Activated CD4-positive, alpha-beta T cell treated with anti-CD3 and anti-CD28 coated beads, Interleukin-10, Interleukin-2, amounts not matched to agents 100 ng/mL and 50 ng/mL, durations not matched to agents 16 hours and 8 hours (primary cell): ENCODE measurements around the gene KRTAP4-8.
"Not testable (repeated sequence)": the region's sequence is repeated elsewhere in the genome, so short reads cannot be mapped to it uniquely, and the experiment has no call there.

Experiments used
- DNase-seq: peaks from one replicate; pipeline ENCODE4 v3.0.0-alpha.2; 2020

Gene KRTAP4-8

GRCh38 chr17:41064301-41064700 lies 33.6 kb downstream of the KRTAP4-8 start:
- no peak for DNase-seq

- DNase-seq, result no peak
Measured at GRCh38 chr17:41063449-41063848, 34.5 kb downstream of the KRTAP4-8 start.

- no peak for DNase-seq
Measured at GRCh38 chr17:41061964-41062363, 36.0 kb downstream of the KRTAP4-8 start.

GRCh38 chr17:41060052-41060604 lies 37.8 kb downstream of the KRTAP4-8 start, which contains the start of gene KRTAP2-3:
TSS of gene KRTAP2-3 (minus strand) at chr17:41060114. CDS start at chr17:41060050, 64 bp downstream.
- no peak for DNase-seq

- DNase-seq, result not testable (repeated sequence)
Measured at GRCh38 chr17:41059276-41060051, 38.5 kb downstream of the KRTAP4-8 start.

GRCh38 chr17:41058741-41059140 lies 39.2 kb downstream of the KRTAP4-8 start:
- DNase-seq, result no peak

GRCh38 chr17:41057547-41057946 lies 40.4 kb downstream of the KRTAP4-8 start:
- no peak for DNase-seq

- not testable (repeated sequence) for DNase-seq
Measured at GRCh38 chr17:41055130-41055529, 42.8 kb downstream of the KRTAP4-8 start, which contains the start of gene KRTAP2-2. TSS of gene KRTAP2-2 (minus strand) at chr17:41055230. CDS start at chr17:41055211, 19 bp downstream.

GRCh38 chr17:41054556-41054955 lies 43.4 kb downstream of the KRTAP4-8 start:
- DNase-seq, result not testable (repeated sequence)

GRCh38 chr17:41054025-41054424 lies 43.9 kb downstream of the KRTAP4-8 start:
- no peak for DNase-seq

- no peak for DNase-seq
Measured at GRCh38 chr17:41052566-41052965, 45.4 kb downstream of the KRTAP4-8 start.

GRCh38 chr17:41049110-41049509 lies 48.8 kb downstream of the KRTAP4-8 start:
- no peak for DNase-seq

GRCh38 chr17:41048441-41048840 lies 49.5 kb downstream of the KRTAP4-8 start:
- DNase-seq, result no peak
